ENCODE results near the gene CRMP1. TPM values are rescaled to one million over a fixed set of nuclear protein-coding genes. Genes with fewer than 3 reads are reported as not detected.

Gene CRMP1
- total RNA-seq, 4 donors from 2014 or later, result 0.63 to 3.0 (median 0.81) TPM; not detected in 1

- no peak overlapping the region for H3K27ac ChIP-seq
- WGBS, 2 donors, result 13 to 25% methylated on average over 4 of the region's 4 CpGs
- TF ChIP-seq POLR2A (IDR thresholded peaks at IDR 0.05) (no peak), CTCF (IDR thresholded peaks at IDR 0.05) (no peak)
Observed at GRCh38 chr4:5933116-5933515, 40.2 kb upstream of the CRMP1 start.

GRCh38 chr4:5932035-5932568, 39.2 kb upstream of the CRMP1 start:
- H3K36me3 ChIP-seq, result no peaks in the 10 kb centered on the region
- H3K9me3 ChIP-seq, result no peaks in the 10 kb centered on the region
- H3K4me3 ChIP-seq (replicated peaks in 1 of 3), result no peak overlapping the region
- intact Hi-C loops (cut with DNase I), result no loop called here
- peaks cover 0 to 8% of the 10 kb centered on the region in 2 donors for H3K4me1 ChIP-seq
- no peaks in the 10 kb centered on the region for H3K27me3 ChIP-seq
- no peak overlapping the region for H3K27ac ChIP-seq
- DNase-seq, result peak; percentile 73 to 75
- 34 to 45% methylated on average over 11 to 12 of the region's 12 CpGs for WGBS, 2 donors
- TF ChIP-seq CTCF (IDR thresholded peaks at IDR 0.05) (no peak), POLR2A (IDR thresholded peaks at IDR 0.05) (no peak)

More at GRCh38 chr4:5933116-5933515, 40.2 kb upstream of the CRMP1 start:
- no peaks in the 10 kb centered on the region for H3K36me3 ChIP-seq
- peaks cover 0 to 8% of the 10 kb centered on the region in 2 donors for H3K4me1 ChIP-seq
- no peak overlapping the region for H3K4me3 ChIP-seq (replicated peaks in 1 of 3)
- no peaks in the 10 kb centered on the region for H3K9me3 ChIP-seq
- DNase-seq, result no peak
- intact Hi-C loops (cut with DNase I), result no loop called here
- no peaks in the 10 kb centered on the region for H3K27me3 ChIP-seq

GRCh38 chr4:5931526-5931925, 38.6 kb upstream of the CRMP1 start:
- TF ChIP-seq POLR2A (IDR thresholded peaks at IDR 0.05) (no peak), CTCF (IDR thresholded peaks at IDR 0.05) (no peak)
- Histone ChIP-seq H3K4me1 (peaks cover 0 to 8% of the 10 kb centered on the region in 2 donors), H3K36me3 (no peaks in the 10 kb centered on the region), H3K27me3 (no peaks in the 10 kb centered on the region), H3K27ac (no peak overlapping the region), H3K9me3 (no peaks in the 10 kb centered on the region), H3K4me3 (replicated peaks in 1 of 3) (no peak overlapping the region)
- intact Hi-C loops (cut with DNase I), result no loop called here
- no peak for DNase-seq
- 49 to 52% methylated on average over 9 of the region's 9 CpGs for WGBS, 2 donors

GRCh38 chr4:5930876-5931275, 38.0 kb upstream of the CRMP1 start:
- Histone ChIP-seq H3K27me3 (no peaks in the 10 kb centered on the region), H3K4me3 (replicated peaks in 1 of 3) (no peak overlapping the region), H3K36me3 (no peaks in the 10 kb centered on the region), H3K4me1 (peaks cover 0 to 8% of the 10 kb centered on the region in 2 donors), H3K27ac (no peak overlapping the region), H3K9me3 (no peaks in the 10 kb centered on the region)
- DNase-seq, result no peak
- WGBS, 2 donors, result 78 to 82% methylated on average over 7 of the region's 7 CpGs
- intact Hi-C loops (cut with DNase I), result no loop called here
- TF ChIP-seq POLR2A (IDR thresholded peaks at IDR 0.05) (no peak), CTCF (IDR thresholded peaks at IDR 0.05) (no peak)

GRCh38 chr4:5930456-5930855, 37.6 kb upstream of the CRMP1 start:
- H3K9me3 ChIP-seq, result no peaks in the 10 kb centered on the region
- H3K36me3 ChIP-seq, result no peaks in the 10 kb centered on the region
- no peak overlapping the region for H3K27ac ChIP-seq
- no peak for DNase-seq
- intact Hi-C loops (cut with DNase I), result no loop called here
- H3K27me3 ChIP-seq, result no peaks in the 10 kb centered on the region
- 89 to 94% methylated on average over 8 of the region's 8 CpGs for WGBS, 2 donors
- no peak overlapping the region for H3K4me3 ChIP-seq (replicated peaks in 1 of 3)
- TF ChIP-seq CTCF (IDR thresholded peaks at IDR 0.05) (no peak), POLR2A (IDR thresholded peaks at IDR 0.05) (no peak)
- peaks cover 0 to 8% of the 10 kb centered on the region in 2 donors for H3K4me1 ChIP-seq

Measured in thyroid gland (tissue), 4 donors.